Measurements from ENCODE around the gene NEMP2.

GRCh38 chr2:190569994-190570755 lies 35.7 kb upstream of the NEMP2 start:
- TF ChIP-seq POLR2A (IDR thresholded peaks at IDR 0.05; ENCODE audit: low read depth, low read length) (no peak), TAF1 (IDR thresholded peaks at IDR 0.05; ENCODE audit: borderline replicate concordance, low read depth, low read length) (no peak), POLR2AphosphoS5 (IDR thresholded peaks at IDR 0.05; ENCODE audit: low read depth, low read length) (no peak)
